GM12872 (cell line): ENCODE measurements around the gene AP1AR.
A peak's percentile ranks its signal among the peaks of the same experiment; 100 is the strongest.

Experiments used
- CTCF ChIP-seq: IDR thresholded peaks from 3 replicates; pipeline ENCODE4 v1.5.1; 2011; ENCODE audit warnings: low read depth, mild to moderate bottlenecking, low read length, moderate library complexity; ENCODE audit not compliant: insufficient read depth

AP1AR gene

GRCh38 chr4:112210777-112211176, 20.8 kb upstream of the AP1AR start:
- no peak for TF ChIP-seq CTCF

GRCh38 chr4:112213091-112213490, 18.5 kb upstream of the AP1AR start:
- no peak for TF ChIP-seq CTCF

GRCh38 chr4:112213856-112214255, 17.7 kb upstream of the AP1AR start:
- TF ChIP-seq CTCF = no peak

GRCh38 chr4:112214390-112215264, 17.0 kb upstream of the AP1AR start:
- TF ChIP-seq CTCF = peak; percentile 43

GRCh38 chr4:112219826-112220366, 11.7 kb upstream of the AP1AR start:
- TF ChIP-seq CTCF = no peak

- TF ChIP-seq CTCF = no peak
Observed at GRCh38 chr4:112222219-112222955, 9.2 kb upstream of the AP1AR start.

GRCh38 chr4:112225157-112225556, 6.4 kb upstream of the AP1AR start:
- TF ChIP-seq CTCF = no peak
